ENCODE measurements around the gene PRMT7. TPM values are rescaled to one million over a fixed set of nuclear protein-coding genes. Genes with fewer than 3 reads are reported as not detected.
A peak's percentile ranks its signal among the peaks of the same experiment; 100 is the strongest.

Gene PRMT7
- total RNA-seq, 1 donor from 2014 or later, result 30.9 TPM

DNA sequence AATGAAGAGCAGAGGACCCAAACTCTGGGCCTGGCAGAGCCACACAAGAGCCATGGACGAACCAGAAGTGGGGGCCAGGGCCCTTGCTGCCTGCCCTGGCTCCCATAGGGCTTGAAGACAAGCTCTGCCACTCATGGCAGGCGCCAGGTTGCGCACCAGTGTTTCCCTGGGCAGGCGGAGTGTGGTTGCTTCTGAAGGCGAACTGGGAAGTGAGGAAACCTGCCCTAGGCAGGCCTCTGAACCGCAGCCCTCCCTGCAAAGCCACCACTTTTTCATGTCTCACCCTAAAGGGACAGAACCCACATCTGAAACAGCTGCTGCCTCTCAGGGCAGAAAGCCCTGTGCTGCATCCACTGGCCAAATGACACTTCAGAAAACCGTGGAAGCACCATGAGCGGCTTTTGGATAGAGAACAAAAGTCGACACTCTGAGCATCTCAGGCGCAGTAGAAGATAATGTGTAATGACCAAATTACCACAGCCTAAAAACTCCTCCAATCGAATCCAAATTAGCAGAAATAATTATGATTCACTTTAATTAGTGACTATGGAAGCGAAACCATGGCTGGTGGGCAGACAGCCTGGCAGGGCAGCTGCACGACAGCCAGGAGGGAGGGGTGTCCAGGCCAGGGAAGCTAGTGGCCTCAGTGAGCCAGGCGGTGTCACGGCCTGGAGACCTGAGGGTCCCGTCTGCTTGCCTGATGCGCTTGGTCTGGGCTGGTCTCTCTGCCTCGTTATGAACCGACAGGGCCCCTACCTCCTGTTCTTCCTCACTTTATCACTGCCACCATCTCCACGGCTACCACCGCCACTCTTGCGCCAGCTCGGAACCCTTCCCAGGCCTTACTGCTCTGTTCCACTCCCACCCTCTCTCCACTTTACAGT is 59.1 kb downstream of the PRMT7 start:
- intact Hi-C loops (cut with micrococcal nuclease), result no loop called here
- no peak for DNase-seq
- no peak for ATAC-seq

DNA sequence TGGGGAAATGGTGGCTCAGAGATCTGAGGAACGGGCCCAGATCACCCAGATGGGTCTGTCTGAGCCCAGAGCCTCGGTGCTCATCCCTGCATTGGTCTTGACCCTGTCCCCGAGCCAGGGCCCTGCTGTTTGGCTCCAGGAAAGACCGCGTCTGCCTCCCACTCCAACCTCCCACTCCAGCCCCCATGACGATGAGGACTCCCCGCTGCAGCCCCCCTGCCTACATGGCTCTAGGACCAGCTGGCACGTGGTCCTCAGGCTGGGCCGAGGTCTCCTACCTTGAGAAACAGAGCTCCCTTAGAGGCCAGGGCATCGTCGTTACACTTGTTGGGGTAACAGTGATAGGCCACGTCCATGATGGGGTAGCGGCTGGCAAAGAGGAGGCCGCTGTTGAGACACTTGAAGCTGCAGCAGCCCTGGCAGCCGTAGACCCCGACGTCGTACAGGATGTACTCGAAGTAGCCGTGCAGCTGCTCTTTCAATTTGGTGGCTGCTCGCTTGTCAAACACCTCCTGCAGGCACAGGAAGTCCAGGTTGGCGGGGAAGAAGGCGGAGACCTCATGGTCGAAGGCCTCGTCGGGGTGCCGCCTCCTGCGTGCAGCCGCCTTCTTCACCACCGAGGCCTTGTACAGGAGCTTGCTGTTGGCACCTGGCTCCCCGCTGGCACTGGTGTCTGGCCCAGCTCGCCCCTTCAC is 59.9 kb downstream of the PRMT7 start:
- no peak for ATAC-seq
- DNase-seq, result no peak
- intact Hi-C loops (cut with micrococcal nuclease), result no loop called here

DNA sequence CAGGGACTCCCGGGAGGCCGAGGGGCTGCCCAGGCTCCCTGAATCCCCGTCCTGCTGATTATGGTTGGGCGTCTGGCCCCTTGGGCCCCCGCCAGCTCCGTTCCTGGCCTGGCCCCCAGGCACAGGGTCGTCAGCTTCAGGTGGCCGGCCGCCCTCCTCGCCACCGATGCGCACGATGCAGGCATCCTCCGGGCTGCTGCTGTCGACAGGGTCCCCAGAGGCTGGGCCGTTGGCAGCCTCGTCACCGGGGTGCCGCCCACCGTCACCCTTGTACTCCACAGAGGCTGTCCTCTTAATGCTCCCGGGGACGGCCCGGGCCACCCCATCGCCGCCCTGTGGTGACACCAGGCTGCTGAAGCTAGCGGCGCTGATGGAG is 60.4 kb downstream of the PRMT7 start:
- DNase-seq (no peak), ATAC-seq (no peak)
- intact Hi-C loops (cut with micrococcal nuclease), result no loop called here

DNA sequence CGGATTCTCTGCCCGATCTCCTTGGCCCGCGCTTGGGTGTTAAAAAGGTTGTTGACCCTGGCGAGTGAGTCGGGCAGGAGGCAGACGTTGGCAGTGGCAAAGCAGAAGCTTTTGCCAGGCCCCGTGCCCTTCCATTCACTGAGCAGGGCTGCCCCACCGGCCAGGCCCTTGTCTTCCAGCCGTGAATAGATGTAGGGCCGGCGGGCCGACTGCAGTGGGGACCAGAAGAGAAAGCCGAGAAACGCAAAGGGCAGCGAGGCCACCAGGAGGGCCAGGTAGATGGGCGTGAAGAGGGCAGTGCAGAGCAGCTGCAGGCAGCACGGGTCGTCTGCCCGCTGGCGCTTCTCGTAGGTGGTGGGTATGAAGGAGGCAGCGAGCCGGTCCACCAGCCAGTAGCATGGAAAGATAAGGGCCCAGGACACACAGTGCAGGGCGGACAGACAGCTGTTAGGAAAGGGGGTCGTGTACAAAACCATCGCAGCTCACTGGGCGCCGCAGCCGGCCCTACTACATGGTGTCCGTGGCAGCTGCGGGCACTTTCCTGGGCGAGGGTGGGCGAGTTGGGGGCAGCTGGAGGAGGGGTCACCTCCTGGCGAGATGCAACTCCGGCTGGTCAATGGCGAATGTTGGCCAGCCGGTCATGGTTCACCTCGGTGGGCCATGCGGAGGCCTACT is 61.0 kb downstream of the PRMT7 start:
- DNase-seq (no peak), ATAC-seq (no peak)
- intact Hi-C loops (cut with micrococcal nuclease), result no loop called here

DNA sequence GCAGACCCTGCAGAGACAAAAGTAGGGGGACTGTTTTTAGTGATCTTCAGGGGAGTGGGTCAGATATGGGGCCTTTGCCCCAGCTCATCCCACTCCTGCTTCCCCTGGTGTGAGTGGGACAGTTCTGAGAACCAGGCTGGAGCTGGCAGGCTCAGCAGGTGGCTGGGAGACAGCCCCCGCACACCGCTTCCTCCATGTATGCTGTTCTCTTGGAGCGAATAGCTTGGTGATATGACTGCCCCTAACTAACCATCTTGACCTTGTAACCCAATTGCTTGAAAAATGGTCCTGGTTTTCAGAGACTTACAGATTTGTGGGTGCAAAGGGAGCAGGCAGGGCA is 61.5 kb downstream of the PRMT7 start:
- no peak for ATAC-seq
- intact Hi-C loops (cut with micrococcal nuclease), result no loop called here
- no peak for DNase-seq

DNA sequence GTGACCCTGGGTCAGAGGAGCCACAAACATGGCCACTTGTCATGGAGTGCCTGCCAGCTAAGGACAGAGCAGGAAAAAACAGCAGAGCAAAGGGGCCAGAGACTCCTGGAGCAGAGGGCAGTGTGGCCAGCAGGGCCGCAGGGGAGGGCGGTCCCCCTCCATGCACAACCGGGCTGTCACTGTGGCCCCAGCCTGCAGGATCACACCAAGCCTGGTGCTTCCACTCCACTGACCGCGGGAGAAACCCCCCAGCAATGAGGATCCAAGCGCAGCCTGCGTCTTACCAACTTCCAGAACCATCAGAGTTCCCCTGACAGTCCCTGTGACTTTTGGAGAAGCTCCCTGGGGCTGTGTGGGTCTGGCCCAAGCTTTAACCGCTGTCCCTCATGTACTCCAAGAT is 62.0 kb downstream of the PRMT7 start:
- no peak for ATAC-seq
- intact Hi-C loops (cut with micrococcal nuclease), result no loop called here

DNA sequence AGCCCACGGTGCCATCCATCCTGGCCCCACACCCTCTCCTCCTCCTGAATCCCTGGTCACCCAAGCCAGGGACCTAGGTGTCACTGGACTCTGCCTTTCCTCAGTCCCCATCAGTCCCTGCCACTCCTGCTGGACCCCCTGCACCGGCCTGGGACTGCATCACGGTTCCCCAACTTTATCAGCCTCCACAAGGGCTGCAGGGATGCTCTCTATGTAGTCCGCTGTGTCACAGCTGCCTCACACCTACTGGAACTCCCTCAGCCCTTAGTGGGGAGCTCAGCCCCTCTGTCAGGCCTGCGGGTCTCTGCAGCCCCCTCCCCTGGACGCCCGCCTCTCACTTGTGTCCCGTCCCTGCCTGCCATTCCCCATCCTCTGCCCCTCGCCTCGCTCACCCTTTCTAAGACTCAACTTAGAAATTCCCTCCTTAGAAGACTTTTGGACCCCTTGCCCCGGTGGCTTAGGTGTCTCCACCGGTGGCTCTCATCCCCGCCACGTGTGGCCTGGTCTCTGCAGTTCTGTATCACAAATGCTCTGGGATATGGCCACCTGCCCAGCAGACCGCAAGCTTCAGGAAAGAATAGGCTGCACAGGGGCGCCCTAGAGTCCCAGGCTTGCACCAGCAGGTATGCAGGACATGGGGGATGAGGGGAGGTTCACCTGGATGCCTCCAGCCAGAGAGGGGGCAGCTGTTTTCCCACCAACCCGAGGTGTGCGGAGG is 62.9 kb downstream of the PRMT7 start:
- intact Hi-C loops (cut with micrococcal nuclease), result no loop called here
- DNase-seq, result no peak
- no peak for ATAC-seq

More for the DNA sequence above, 62.0 kb downstream of the PRMT7 start:
- DNase-seq, result no peak

DNA sequence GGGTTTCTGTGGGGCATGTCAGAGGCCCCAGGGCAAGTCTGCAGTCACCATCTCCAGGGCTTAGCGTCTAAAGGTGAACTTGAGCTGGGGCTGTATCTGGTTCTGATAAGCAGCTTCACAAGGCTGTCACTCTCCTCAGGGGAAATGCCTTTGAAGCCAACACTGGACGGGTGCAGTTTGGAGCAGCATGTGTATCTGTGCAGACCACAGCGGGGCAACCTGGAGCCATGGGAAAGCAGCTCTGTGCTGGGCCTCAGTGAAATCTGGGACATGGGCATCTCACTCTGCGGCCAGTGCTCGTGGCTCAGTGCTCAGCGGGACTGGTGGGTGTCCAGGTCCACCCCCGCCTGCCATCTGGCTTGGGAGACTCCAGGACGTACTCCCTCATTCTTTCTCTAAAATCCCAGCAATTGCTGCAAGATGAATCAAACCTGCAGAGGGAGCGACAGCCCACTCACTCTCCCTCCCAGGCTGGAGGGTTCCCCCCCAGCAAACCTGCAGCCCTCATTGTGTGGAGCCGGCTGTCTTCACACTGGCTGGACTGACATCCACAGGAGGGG is 63.5 kb downstream of the PRMT7 start:
- DNase-seq, result no peak
- peak; percentile 55 for ATAC-seq
- intact Hi-C loops (cut with micrococcal nuclease), result no loop called here

DNA sequence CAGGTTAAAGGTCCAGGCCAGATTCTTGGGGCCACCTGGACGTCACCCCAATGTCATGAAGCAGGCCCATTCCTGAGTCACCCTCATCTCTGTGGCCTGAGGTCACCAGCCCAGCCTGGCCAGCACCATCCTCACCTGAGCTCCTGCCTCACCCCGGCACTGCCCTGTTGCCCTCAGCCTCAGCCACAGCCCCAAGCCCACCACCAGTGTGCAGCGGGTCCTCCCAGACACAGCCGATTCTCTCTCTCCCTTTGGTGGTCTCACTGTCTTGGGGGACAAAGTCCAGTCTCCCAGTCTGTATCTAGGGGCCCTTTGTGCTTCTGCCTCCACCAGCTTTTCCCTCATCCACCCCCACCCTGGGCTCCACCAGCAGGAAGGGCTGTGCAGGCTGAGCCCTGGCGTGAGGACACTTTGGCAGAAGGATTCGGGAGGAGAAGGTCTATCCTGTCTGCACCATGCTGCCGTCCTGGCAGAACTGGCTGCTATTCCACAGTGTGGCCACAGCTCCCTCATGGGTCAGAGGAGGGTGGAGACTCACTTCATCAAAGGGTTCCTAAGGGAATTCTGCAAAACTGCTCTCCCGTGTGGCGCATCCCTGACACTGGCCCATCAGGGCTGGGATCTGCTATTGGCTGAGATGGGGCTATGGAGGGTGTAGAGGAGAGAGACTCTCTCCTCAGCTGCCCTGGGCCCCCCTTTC is 64.3 kb downstream of the PRMT7 start:
- no peak for DNase-seq

DNA sequence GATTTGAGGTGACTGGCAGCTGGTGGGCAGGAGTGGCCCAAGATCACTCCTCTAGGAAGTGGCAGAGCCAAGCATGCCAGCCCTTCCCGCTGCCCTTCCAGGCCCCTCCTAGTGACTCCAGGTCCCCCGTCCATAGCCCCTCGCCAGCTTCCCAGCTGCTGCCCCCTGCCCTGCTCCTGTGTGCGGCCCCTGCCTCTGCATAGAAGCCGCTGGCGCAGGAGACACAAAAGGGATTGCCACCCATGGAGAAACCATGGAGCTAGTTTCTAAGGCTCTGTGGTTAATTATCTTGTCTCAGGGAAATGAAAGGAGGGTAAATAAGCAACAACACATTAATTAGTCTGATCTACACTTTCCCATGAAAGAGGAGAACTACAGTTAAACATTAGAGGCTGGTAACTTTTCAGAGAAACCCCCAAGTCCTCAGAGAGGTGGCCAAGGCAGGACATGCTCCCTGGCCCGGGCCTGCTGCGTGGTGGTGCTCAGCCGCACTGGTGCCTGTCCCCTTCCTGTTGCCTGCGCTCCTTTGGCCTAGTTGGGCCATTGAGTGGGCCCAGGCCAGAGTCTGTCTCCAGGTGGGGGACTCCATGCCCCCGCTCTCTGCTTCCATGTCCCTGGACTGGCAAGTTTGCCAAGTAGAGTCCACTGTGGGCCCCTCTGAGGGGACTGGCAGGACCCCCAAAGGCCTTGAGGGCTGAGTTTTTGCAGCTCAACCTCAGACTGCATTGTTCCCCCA is 65.2 kb downstream of the PRMT7 start:
- no peak for ATAC-seq
- DNase-seq, result no peak
- intact Hi-C loops (cut with micrococcal nuclease), result no loop called here

More for the DNA sequence above, 64.3 kb downstream of the PRMT7 start:
- intact Hi-C loops (cut with micrococcal nuclease), result no loop called here
- no peak for ATAC-seq

DNA sequence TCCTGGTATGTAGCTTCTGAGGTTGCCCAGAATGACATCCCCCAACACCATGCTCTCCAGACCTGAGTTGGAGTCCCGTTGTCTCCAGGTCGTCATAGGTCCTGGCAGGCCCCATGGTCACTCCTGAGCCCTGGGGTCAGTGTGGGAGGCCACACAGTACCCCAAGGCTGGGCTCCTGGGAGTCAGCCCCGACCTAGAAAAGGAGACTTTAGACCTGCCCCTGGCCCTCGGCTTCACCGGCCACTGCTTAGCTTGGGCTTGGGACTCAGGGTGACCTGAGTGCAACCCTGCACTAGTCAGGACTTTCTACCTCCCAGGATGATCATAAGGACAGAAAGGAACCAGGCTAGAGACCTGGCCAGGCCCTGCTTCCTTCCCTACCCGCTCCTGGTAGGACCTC is 65.8 kb downstream of the PRMT7 start:
- intact Hi-C loops (cut with micrococcal nuclease), result no loop called here
- DNase-seq (no peak), ATAC-seq (no peak)

DNA sequence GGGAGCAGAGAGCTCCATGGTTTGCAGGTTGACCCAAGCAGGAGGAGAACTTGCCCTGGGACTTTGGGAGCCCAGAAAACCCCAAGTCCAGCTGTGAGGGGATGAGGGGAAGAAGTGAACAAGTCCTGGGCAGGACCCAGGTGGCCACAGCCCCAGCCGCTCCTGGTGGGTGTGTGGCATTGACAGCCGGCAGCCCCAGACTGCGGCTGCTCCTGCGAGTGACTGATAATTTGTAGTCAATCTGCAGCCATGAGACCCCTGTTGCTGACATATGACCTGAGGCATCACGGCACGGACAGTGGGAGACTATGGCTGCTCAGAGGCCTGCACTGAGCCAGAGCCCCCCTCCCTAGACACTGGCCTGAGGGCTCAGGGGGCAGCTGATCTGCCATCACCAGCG is 66.4 kb downstream of the PRMT7 start:
- intact Hi-C loops (cut with micrococcal nuclease), result no loop called here
- ATAC-seq (no peak), DNase-seq (no peak)

DNA sequence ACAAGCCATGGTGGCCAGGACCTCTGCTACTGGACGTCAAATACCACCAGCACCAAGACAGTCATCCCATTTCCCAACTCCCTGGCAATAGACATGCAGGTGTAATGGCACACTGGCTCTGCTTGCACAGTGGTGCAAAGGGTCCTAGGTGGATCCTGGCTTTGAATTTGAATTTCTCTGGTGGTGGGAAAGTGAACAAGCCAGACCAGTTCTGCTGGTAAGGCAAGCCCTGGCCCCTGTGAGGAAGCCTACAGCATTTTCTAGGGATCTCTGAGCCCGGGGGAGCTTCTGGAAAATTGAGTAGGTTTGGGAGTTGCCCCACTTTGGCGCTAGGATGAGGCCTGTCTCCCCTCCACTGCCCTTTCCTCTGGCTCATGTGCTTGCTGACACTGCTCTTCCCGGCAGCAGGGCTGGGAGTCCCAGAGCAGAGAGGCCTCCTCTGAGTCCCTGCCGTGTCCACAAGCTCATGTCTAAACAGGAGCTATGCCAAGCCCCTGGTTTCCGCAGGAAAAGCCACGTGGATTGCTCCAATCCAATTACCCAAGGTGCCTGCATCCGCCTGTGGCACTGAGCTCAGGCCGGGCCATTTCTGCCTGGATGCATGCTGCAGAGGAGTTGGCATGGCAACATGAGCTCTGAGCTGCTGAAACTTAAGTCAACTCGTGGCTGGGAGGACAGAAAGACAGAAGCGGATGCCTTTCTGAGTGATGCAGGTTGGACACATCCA is 67.0 kb downstream of the PRMT7 start:
- intact Hi-C loops (cut with micrococcal nuclease), result no loop called here
- ATAC-seq (no peak), DNase-seq (no peak)

DNA sequence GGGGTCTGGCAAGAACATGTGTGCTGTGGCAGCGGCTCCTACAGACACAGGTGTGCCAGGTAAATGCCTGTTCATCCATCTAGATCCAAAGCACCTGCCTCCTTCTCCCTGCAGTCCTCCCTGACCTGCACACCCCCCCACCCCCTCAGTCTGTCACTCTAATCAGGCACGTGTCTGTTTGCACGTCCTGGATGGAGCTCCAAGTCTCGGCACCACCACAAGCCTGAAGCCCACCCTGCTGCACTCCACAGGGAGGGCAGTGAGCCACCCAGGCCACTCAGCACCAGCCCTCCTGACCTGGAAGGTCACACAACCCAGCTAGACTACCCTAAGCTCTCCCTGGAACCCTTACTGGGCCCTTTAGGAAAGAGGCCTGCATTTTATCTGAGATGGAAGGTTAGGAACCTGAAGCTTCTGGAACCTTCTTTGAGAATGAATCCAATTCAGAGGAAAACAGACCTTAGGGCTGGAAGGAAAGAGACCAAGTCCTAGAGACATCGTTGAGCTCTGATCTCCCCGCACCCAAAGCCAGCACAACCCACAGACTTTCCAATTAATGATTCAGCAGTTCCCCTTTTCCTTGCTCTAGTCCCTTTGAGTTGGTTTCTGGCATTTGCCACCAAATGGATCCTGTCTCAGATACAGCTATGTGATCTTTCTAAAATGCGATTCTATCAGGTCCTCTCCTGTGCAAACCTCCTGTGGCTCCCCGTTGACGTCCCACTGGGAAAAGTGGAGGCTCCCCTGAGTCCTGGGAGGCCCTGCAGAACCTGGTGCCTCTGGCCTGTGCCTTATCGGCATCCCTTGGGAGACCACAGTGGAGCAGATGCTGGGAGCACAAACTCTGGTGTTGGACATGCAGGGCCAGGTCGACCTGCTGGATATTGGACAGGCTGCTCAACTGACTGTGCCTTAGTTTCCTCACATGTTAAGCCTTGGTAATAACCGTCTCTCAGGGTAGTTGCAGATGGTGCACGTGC is 67.9 kb downstream of the PRMT7 start:
- DNase-seq (no peak), ATAC-seq (no peak)
- intact Hi-C loops (cut with micrococcal nuclease), result no loop called here

DNA sequence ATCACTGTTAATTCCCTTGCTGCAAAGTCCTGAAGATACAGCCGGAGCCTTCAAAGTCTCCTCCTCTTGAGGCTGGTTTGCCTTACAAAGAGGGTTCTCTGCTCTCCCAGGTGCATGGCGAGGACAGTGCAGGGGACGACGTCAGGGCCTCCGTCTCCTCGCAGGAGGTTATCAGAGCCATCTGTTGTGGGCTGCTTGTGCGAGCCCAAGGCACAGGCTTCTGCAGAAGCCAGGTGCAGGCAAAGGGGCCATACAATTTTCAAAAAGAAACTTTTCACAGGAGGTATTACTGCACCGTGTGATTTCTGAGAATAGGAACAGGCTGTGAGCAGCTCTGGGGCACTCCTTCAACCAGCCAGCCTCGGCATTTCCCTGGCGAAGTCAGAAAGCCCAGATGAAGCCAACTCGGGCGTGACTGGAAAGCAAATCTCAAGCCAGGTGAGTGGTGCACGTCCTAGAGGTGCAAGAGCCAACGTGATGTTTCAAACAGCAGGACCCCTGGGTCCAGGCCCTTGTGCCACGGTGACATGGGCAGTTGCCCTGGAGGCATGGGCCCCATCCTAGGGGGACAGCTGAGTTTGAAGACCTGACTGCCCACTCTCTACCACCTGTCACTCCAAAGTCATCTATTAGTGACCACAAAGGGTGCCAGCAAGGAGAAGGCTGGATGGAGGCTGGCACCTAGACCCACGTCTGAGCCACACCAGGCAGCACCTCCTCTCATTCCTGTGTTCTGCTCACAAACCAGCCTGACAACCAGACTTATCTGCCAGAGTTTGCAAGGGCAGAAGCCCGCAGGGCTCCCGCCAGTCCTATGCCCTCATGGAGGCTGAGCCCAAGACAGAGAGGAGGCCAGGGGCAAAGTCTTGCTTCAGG is 68.9 kb downstream of the PRMT7 start:
- intact Hi-C loops (cut with micrococcal nuclease), result no loop called here
- ATAC-seq (no peak), DNase-seq (no peak)

DNA sequence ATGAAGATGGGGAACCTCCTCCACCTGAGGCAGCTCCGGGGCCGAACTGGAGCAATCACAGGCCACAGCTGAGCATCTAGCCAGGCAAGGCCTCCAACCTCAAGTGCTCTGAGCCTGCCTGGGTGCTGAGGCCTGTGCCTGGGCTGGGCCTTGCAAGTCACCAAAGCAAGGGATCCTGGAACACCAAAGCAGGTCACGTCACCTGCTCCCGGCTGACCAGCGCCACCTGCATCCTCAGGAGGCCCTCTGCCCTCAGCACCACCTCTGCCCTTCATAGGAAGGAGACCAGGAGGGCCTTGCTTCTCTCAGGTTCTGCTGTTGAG is 69.5 kb downstream of the PRMT7 start:
- DNase-seq (no peak), ATAC-seq (no peak)
- intact Hi-C loops (cut with micrococcal nuclease), result no loop called here

All from left ventricle myocardium superior (tissue), 1 donor.